ENCODE results near the gene NTS. TPM values are rescaled to one million over a fixed set of nuclear protein-coding genes. Genes with fewer than 3 reads are reported as not detected.
A peak's percentile ranks its signal among the peaks of the same experiment; 100 is the strongest.

NTS gene
- total RNA-seq, 1 experiment from 2014 or later, result 5.1 TPM

DNA sequence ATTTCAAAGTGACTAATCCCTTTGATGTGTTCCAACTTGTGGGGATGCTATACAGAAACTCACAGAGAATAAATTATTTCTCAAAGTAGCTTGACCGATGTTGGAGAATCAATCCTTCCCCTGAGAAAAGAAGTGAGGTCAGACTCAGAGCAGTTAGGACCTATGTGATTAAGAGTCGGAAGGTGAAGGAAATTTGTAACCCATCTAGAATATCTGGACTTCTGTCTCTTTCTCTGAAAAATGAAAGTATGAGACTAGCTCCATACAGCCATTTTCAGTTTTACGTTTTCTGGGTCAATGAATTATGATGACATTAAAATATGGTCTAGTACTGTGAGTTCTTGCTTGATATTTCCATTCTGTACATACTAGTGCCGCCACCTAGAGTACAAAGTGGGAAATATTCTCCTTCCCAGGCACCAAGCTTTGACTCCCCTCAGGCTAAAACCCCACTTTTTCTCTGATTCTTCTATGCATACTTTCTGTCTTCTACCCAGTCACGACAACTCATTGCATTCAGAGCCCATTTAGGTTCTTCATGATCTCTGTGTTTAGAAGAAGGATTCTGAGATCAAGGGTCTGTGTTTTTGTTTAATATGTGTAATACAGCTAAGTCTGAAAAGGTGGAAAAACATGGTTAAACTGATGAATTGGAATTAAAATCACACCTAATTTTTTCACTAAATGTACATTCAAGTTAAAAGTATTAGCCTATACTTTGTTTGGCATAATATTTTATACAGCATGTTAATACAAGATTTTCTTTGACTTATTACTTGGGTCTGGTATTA lies 6.9 kb upstream of the NTS start:
- no peak overlapping the region for H3T11ph ChIP-seq (ENCODE audit: low read length)
- H3K18ac ChIP-seq (ENCODE audit: insufficient read length, low read depth, low read length), result no peak overlapping the region
- H2AFZ ChIP-seq (ENCODE audit: low read length), result no peak overlapping the region
- WGBS (ENCODE audit: extremely low coverage, insufficient read length, low lambda C conversion rate), result no CpG with 5 or more reads among the region's 5 CpGs
- H4K20me1 ChIP-seq (ENCODE audit: control insufficient read depth, insufficient read depth, insufficient read length), result no peaks in the 10 kb centered on the region
- no peaks in the 10 kb centered on the region for H3K79me2 ChIP-seq (ENCODE audit: insufficient read depth, low read length)
- no peak overlapping the region for H2BK15ac ChIP-seq (ENCODE audit: low read depth, low read length)
- H3K4me2 ChIP-seq (ENCODE audit: insufficient read depth, insufficient read length, low read length), result no peak overlapping the region
- H4K5ac ChIP-seq (ENCODE audit: insufficient read length, low read depth, low read length), result no peak overlapping the region
- no peak overlapping the region for H3K56ac ChIP-seq (ENCODE audit: insufficient read length, low read depth, low read length)
- peaks cover 0 to 6% (median 5%) of the 10 kb centered on the region in 3 experiments; a peak in 4 of 7 replicates for H3K36me3 Mint-ChIP-seq (ENCODE audit: insufficient read depth in 1 of 3, low read depth in 3 of 3)
- TF ChIP-seq, protein P1, sequence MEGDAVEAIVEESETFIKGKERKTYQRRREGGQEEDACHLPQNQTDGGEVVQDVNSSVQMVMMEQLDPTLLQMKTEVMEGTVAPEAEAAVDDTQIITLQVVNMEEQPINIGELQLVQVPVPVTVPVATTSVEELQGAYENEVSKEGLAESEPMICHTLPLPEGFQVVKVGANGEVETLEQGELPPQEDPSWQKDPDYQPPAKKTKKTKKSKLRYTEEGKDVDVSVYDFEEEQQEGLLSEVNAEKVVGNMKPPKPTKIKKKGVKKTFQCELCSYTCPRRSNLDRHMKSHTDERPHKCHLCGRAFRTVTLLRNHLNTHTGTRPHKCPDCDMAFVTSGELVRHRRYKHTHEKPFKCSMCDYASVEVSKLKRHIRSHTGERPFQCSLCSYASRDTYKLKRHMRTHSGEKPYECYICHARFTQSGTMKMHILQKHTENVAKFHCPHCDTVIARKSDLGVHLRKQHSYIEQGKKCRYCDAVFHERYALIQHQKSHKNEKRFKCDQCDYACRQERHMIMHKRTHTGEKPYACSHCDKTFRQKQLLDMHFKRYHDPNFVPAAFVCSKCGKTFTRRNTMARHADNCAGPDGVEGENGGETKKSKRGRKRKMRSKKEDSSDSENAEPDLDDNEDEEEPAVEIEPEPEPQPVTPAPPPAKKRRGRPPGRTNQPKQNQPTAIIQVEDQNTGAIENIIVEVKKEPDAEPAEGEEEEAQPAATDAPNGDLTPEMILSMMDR (conservative IDR thresholded peaks at IDR 0.05), result peak; percentile 86
- no peak overlapping the region for H2BK12ac ChIP-seq (ENCODE audit: insufficient read length, low read depth, low read length)
- no peak overlapping the region for H3K27ac ChIP-seq (ENCODE audit: insufficient read length, low read depth, low read length)
- no peaks in the 10 kb centered on the region for H3K9me3 ChIP-seq (ENCODE audit: control insufficient read depth, low read depth, low read length)
- H3K4me1 Mint-ChIP-seq, result peaks cover 0 to 4% of the 10 kb centered on the region in 2 experiments; a peak in 1 of 4 replicates
- H3K27me3 ChIP-seq (ENCODE audit: insufficient read depth, low read length), result no peaks in the 10 kb centered on the region
- H3K27ac Mint-ChIP-seq, result no peak overlapping the region
- H3K4me1 ChIP-seq (ENCODE audit: insufficient read depth, low read length), result no peaks in the 10 kb centered on the region
- no peaks in the 10 kb centered on the region for H3K79me1 ChIP-seq (ENCODE audit: insufficient read depth, low read depth, low read length, poor library complexity, severe bottlenecking)
- no peak overlapping the region for H3K14ac ChIP-seq (ENCODE audit: insufficient read depth, low read length)
- H3K4me3 Mint-ChIP-seq, result no peak overlapping the region
- H3K4ac ChIP-seq (ENCODE audit: low read depth, low read length), result no peak overlapping the region
- H3K9me3 Mint-ChIP-seq, result peaks cover 0 to 3% of the 10 kb centered on the region in 2 experiments; a peak in 2 of 5 replicates
- H3K23me2 ChIP-seq (ENCODE audit: insufficient read length, low read depth, low read length, poor library complexity, severe bottlenecking), result no peaks in the 10 kb centered on the region
- H4K91ac ChIP-seq (ENCODE audit: insufficient read length, low read depth, low read length), result no peak overlapping the region
- no peak overlapping the region for H2BK120ac ChIP-seq (ENCODE audit: low read depth, low read length, poor library complexity, severe bottlenecking)
- no peak overlapping the region for H4K8ac ChIP-seq (replicated peaks; ENCODE audit: insufficient read length, low read depth, low read length)
- H3K9ac ChIP-seq (ENCODE audit: extremely low read depth, insufficient read length, low read length), result no peak overlapping the region
- DNase-seq, result no peak
- no peaks in the 10 kb centered on the region for H3K27me3 Mint-ChIP-seq (ENCODE audit: low read depth)
- no peak overlapping the region for H3K23ac ChIP-seq (ENCODE audit: insufficient read length, low read depth, low read length)
- H2BK20ac ChIP-seq (ENCODE audit: low read depth, low read length, poor library complexity, severe bottlenecking), result no peak overlapping the region
- no peak overlapping the region for H2BK5ac ChIP-seq (ENCODE audit: insufficient read length, low read length)
- no peak overlapping the region for H2AK5ac ChIP-seq (ENCODE audit: insufficient read length, low read length)
